ENCODE results near the gene ZNF483. TPM values are rescaled to one million over a fixed set of nuclear protein-coding genes. Genes with fewer than 3 reads are reported as not detected.
"Not testable (repeated sequence)": the region's sequence is repeated elsewhere in the genome, so short reads cannot be mapped to it uniquely, and the experiment has no call there.

The ZNF483 gene
- total RNA-seq, 1 experiment from 2014 or later, result not detected

DNA sequence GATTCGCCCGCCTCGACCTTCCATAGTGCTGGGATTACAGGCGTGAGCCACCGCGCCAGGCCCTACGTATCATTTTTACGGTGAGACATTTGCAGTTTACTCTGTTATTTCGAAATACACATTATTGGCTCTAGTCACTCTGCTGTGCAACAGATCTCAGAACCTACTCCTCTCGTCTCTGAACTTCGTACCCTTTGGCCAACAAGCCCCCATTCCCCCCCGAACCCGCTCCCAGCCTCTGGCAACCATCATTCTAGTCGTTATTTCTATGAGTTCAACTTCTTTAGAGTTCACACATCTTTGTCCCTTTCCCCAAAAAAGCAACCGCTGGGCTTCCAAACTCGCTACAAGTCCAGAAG, 73.7 kb downstream of the ZNF483 start:
- Histone ChIP-seq H3K9me3 (no peaks in the 10 kb centered on the region), H3K36me3 (peaks cover 29% of the 10 kb centered on the region), H3K4me3 (peak overlapping the region; percentile 61), H3K27me3 (no peaks in the 10 kb centered on the region)
- peak; percentile 12 for DNase-seq

DNA sequence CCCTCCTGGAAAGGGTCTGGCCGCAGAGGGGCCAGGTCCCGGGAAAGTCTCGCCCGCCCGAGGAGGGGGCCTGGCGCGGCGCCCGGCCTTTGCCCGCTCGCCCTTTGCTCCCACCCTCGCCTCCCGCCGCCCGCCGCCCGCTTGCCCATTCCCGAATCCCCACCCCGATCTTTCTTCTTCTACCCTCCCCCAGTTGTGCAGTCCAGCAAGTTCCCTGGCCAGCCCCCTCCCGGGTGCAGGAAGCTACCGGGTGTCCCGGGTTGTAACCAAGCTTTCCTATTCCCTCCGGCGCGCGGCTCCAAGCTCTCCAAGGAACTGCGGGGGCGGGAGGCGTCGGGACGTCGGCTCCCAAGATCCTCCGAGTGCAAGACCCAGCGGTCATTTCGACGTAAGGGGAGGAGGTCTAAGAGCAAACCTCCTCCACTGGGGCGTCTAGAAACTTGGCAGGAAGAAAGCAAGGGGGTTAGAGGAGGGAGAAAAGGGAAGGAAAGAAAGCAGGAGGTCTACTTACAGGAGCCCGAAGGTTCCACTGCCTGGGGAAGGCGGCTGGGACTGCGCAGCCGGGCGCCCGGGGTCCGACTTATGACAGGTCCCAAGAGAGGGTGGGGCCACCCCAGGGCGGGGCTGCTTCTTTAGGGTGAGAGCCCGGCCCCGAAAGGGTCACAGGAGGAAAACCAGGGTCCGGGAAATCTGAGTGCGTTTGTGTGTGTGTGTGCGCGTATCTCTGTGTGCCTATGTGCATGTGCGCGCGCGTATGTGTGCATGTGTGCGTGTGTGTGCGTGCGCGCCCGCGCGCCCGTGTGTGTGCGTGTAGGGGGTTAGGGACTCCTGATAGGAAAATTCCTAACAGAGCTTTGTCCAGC, 74.3 kb downstream of the ZNF483 start, which contains the start of gene PTGR1:
TSS of gene PTGR1 (minus strand) at position 556 of the 863 bp plus-strand sequence. CDS start 2,225 bp downstream, outside the sequence.
- H3K4me3 ChIP-seq, result peak within 1 kb of the TSS; percentile 61
- H3K36me3 ChIP-seq, result peaks cover 29% of the 10 kb centered on the region
- DNase-seq, result peak; percentile 95
- H3K9me3 ChIP-seq, result no peaks in the 10 kb centered on the region
- H3K27me3 ChIP-seq, result no peaks in the 10 kb centered on the region

DNA sequence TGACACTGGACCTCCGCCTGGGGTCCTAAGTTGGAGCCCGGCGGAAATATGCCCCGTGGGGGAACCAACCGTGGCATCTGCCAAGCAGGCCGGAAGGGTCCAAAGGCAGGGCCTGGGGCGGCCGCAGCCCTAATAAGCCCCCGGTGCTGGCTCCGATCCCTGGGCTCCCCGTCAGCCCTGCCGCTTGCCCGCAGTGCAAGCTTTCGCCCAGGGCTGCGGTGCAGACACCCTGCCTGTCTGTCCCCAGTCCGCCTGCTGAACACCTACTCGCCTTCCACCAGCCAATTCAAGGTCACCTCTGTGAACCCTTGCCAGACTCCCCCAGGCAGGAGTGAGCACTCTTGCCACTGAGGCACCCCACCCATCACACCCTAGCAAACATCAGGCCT, 75.0 kb downstream of the ZNF483 start:
- Histone ChIP-seq H3K9me3 (no peaks in the 10 kb centered on the region), H3K27me3 (no peaks in the 10 kb centered on the region), H3K36me3 (peaks cover 27% of the 10 kb centered on the region), H3K4me3 (peak overlapping the region; percentile 61)
- no peak for DNase-seq

DNA sequence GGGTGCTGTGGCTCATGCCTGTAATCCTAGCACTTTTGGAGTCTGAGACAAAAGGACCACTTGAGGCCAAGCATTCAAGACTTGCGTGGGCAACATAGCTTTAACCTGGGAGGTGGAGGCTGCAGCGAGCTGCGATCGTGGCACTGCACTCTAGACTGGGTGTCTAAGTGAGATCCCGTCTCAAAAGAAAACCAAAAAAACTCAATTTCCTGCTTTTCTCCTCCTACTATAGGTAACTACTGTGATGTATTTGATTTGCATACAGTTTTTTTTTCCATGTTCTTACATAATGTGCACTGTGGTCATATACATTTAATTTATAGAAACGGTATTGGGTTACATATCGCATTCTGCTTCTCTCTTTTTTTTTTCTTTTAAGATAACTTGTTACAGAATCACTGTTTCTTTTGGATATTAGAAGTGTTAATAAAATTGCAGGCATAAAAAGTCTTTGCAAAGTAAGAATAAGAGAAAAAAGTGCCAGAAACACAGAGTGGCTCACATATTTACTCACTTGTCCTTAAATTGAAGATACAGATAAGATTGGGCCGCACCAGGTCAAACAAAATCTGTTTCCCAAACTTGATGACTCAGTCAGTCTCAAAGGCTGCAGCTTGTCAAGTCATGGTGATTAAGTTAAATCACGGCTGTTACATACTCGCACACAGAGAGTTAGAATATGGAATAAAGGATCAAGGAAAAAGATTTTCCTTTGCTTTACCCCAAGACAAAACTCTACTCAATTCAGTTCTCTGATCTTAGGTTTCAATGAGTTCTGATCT, 76.4 kb downstream of the ZNF483 start:
- Histone ChIP-seq H3K9me3 (no peaks in the 10 kb centered on the region), H3K4me3 (no peak overlapping the region), H3K27me3 (no peaks in the 10 kb centered on the region), H3K36me3 (peaks cover 13% of the 10 kb centered on the region)
- no peak for DNase-seq

DNA sequence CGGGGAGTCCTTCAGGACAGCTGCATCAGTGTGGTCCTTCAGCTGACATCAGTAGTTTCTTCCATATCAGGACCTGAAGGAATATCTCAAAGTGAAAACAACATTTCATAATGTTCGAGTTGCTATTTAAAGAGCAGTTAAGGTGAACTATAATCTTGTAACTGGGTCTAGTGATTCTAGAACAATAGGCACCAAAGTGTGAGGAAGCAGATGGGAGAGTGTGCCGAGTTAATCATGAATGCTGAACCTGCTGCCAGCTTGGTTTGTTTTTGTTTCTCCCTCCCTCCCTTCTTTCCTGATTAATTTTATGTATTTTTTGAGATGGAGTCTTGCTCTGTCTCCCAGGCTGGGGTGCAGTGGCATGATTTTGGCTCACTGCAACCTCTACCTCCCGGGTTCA, 78.1 kb downstream of the ZNF483 start:
- no peaks in the 10 kb centered on the region for H3K27me3 ChIP-seq
- H3K4me3 ChIP-seq, result no peak overlapping the region
- H3K36me3 ChIP-seq, result no peaks in the 10 kb centered on the region
- DNase-seq, result no peak
- no peaks in the 10 kb centered on the region for H3K9me3 ChIP-seq

DNA sequence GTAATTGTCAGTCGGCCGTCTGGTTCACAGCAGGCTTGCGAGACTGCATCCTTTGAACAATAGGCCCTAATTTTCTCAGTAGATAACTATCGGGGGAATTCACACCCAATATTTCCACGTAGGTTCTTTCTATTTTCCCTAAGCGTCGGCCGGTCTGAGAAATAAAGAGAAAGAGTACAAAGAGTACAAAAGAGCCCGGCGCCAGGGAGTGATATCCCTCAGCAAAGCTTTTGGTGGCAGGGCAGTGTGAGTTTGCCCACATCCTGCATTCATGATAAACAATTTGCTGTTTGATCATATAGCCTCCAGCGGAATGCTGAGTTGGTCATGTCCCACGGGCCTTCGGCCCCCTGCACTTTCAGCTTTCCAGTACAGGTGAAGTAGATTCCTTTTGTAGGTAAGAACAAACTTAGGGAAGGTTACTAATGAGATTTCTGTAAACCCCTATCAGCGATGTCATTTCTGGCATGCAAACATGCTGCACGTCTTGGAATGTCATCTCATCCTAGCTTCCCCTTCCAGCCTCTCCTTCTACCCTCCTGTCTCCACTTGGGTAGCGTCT, 79.2 kb downstream of the ZNF483 start:
- no peak for DNase-seq
- H3K27me3 ChIP-seq, result no peaks in the 10 kb centered on the region

DNA sequence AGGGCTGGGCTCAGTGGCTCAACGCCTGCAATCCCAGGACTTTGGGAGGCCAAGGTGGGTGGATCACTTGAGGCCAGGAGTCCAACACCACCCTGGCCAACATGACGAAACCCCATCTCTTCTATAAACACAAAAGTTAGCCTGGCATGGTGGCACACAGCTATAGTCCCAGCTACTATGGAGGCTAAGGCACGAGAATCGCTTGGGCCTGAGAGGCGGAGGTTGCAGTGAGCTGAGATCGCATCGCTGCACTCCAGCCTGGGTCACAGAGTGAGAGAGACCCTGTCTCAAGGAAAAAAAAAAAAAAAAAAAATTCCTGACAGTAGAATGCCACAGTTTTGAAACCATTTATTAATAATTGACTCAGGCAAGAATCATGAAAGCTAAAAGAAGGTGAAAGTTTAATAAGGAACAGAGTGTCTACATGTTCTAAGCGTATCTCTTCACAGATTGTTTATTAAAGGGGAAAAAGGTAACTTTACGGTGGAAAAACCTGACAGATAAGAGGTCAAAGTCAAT, 80.1 kb downstream of the ZNF483 start:
- no peaks in the 10 kb centered on the region for H3K9me3 ChIP-seq
- H3K4me3 ChIP-seq, result no peak overlapping the region
- no peak for DNase-seq
- no peaks in the 10 kb centered on the region for H3K27me3 ChIP-seq
- no peaks in the 10 kb centered on the region for H3K36me3 ChIP-seq

More for the DNA sequence above, 79.2 kb downstream of the ZNF483 start:
- H3K4me3 ChIP-seq, result no peak overlapping the region
- no peaks in the 10 kb centered on the region for H3K9me3 ChIP-seq
- no peaks in the 10 kb centered on the region for H3K36me3 ChIP-seq

DNA sequence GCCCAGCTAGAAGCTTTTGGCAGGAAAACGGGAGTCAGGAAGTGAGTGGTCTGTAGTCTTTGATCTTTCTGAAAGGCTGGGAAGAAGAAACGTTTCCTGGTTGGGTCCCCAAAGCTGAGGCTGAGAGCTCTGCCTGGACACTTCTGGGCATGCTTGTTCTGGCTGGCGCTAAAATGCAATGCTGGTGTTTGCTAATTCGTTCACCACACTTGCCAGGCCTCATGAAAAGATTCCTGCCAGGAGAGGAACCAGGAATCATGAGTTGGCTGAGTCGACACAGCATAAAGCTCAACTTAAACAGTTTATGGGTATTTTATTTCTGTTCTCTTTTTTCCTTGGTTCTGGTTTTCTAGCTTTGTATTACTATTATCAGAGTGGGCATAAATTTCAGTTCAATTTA, 85.2 kb downstream of the ZNF483 start:
- H3K36me3 ChIP-seq, result no peaks in the 10 kb centered on the region
- H3K27me3 ChIP-seq, result no peaks in the 10 kb centered on the region
- no peaks in the 10 kb centered on the region for H3K9me3 ChIP-seq
- no peak overlapping the region for H3K4me3 ChIP-seq
- DNase-seq, result no peak

DNA sequence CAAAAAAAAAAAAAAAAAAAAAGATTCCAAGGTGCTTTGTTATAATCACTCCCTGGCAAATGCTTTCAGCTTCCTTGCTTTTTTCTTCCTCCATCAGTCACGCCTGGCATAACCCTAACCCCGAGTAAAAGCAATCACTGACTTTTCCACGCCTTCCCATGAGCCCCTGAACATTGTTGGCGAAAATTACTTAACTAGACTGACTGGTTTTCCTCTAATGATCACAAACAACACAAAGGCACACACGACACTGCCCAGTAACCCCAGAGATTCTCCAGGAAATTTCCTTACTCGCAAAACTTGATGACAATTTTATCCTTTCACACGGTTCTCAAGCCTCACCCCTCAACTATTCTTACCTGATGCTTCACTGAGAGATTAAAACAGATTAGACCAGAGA, 85.9 kb downstream of the ZNF483 start:
- no peaks in the 10 kb centered on the region for H3K27me3 ChIP-seq
- no peak for DNase-seq
- H3K36me3 ChIP-seq, result no peaks in the 10 kb centered on the region
- no peaks in the 10 kb centered on the region for H3K9me3 ChIP-seq
- H3K4me3 ChIP-seq, result no peak overlapping the region

DNA sequence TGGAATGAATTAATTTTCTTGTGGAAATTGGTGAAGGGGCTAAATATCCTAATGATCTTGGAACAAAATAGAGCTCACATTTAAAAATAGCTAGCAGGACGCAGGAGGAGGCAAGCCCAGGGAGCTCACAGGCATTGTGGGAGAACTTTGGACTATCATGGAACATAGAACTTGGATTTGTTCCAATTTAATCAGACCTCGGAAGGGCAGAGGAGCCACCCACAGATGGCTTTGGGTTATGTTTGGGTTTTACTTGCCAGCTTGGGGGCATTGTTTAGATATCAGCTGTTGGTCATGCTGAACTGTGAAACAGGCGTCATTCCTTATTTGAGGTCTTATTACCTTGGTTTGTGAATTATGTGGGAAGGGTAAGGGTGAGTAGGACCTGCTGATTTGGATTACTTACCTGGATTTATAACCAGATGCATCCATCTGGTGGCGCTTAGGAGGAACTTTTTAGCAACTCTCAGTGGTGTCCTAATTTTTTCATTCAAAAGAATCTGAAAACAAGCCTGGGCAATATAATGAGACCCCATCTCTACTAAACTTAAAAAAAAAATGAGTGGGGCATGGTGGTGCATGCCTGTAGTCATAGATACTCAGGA, 88.6 kb downstream of the ZNF483 start:
- Histone ChIP-seq H3K9me3 (no peaks in the 10 kb centered on the region), H3K4me3 (no peak overlapping the region), H3K36me3 (no peaks in the 10 kb centered on the region), H3K27me3 (no peaks in the 10 kb centered on the region)
- no peak for DNase-seq

DNA sequence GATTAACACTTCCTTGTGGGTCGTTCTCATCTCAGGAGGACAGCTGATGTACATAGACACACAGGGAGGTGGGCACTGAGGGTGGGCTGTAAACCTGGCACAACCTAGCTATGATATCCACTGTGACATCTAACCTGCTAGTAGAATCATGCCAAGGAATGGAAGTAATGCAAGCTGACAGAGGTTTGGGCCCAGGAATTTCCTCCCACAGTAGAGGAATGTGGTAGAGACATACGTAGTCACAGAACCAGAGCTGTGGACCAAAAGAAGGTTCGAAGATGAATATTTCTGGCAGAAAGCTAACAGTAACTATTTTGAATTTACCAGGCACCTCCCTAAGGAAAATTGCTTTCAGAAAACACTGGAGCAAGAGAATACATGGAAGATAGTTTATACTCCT, 90.9 kb downstream of the ZNF483 start:
- Histone ChIP-seq H3K36me3 (no peaks in the 10 kb centered on the region), H3K9me3 (no peaks in the 10 kb centered on the region), H3K27me3 (no peaks in the 10 kb centered on the region), H3K4me3 (no peak overlapping the region)
- DNase-seq, result no peak

DNA sequence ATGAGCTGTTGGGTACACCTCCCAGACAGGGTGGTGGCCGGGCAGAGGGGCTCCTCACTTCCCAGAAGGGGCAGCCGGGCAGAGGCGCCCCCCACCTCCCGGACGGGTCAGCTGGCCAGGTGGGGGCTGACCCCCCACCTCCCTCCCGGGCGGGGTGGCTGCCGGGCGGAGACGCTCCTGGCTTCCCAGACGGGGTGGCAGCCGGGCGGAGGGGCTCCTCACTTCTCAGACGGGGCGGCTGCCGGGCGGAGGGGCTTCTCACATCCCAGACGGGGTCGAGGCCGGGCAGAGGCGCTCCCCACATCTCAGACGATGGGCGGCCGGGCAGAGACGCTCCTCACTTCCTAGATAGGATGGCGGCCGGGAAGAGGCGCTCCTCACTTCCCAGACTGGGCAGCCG, 92.4 kb downstream of the ZNF483 start:
- H3K9me3 ChIP-seq, H3K36me3 ChIP-seq, H3K27me3 ChIP-seq, DNase-seq, H3K4me3 ChIP-seq: not testable (repeated sequence)

DNA sequence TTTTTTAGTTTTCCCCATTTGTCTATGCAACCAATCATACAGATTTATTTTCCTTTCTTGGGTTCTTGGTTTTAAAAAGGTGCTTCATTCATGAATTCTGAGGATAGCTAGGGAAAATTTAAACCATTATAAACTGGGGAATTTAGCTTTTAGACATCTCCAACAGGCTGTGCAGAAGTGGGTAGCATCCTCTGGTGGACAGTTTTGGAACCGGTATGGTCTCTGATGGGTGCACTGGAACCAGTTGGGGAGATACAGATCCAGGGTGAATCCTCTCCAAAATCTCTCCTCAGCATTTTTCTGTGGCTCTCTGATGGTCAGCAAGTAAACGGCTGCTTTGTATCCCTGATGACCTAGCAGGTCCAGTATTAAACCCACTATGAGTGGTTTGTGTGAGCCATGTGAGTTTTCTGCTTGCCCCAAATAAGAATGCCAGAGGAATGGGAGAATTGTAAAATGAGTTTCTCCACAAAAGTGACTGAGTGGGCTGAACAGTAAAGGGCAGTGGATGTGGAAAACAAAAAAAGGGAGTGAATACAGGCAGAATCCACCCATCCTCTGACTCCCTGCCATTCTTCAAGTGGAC, 97.0 kb downstream of the ZNF483 start:
- H3K27me3 ChIP-seq, result no peaks in the 10 kb centered on the region
- no peaks in the 10 kb centered on the region for H3K9me3 ChIP-seq
- H3K36me3 ChIP-seq, result no peaks in the 10 kb centered on the region
- peak; percentile 37 for DNase-seq
- H3K4me3 ChIP-seq, result no peak overlapping the region

DNA sequence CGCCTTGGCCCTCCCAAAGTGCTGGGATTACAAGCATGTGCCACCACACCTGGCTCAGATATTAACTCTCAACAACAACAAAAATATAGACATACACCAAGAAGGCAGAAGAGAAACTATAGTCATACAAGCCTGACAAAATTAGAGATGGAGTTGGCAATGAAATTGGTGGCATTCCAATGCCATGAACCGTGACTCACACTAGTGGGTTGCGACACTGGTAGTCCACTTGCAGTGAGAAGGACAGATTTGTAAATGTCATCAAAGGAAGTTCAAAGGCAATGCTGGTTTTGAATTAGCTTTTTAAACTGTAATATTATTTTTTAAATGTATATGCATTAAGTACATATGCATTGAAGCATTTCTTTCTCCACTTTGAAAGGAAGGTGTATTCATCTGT, 97.6 kb downstream of the ZNF483 start:
- peak; percentile 68 for DNase-seq
- Histone ChIP-seq H3K36me3 (no peaks in the 10 kb centered on the region), H3K27me3 (no peaks in the 10 kb centered on the region), H3K4me3 (no peak overlapping the region), H3K9me3 (no peaks in the 10 kb centered on the region)
